HEK293 (cell line): ENCODE data around the gene RPUSD4.

Experiments
- MYNN ChIP-seq: fragments of 450-650 bp; formaldehyde crosslinking; IDR thresholded peaks from 2 replicates; pipeline ENCODE4 v1.5.1; 2016; ENCODE audit warnings: missing biosample characterization, missing genetic modification characterization, borderline replicate concordance
- TSHZ1 ChIP-seq: fragments of 450-650 bp; formaldehyde crosslinking; IDR thresholded peaks from 2 replicates; pipeline ENCODE4 v1.5.1; 2016; ENCODE audit warnings: missing biosample characterization, missing genetic modification characterization, borderline replicate concordance
- YY1 ChIP-seq: fragments of 450-650 bp; formaldehyde crosslinking; IDR thresholded peaks from 2 replicates; pipeline ENCODE4 v1.5.1; 2018; ENCODE audit warnings: missing biosample characterization, missing genetic modification characterization
- ZNF10 ChIP-seq: fragments of 450-650 bp; formaldehyde crosslinking; IDR thresholded peaks from 2 replicates; pipeline ENCODE4 v1.5.1; 2017; ENCODE audit warnings: missing biosample characterization, missing genetic modification characterization
- ZNF350 ChIP-seq: fragments of 450-650 bp; formaldehyde crosslinking; IDR thresholded peaks from 2 replicates; pipeline ENCODE4 v1.5.0; 2017; ENCODE audit warnings: missing biosample characterization, mild to moderate bottlenecking, missing genetic modification characterization
- ZNF354C ChIP-seq: fragments of 450-650 bp; formaldehyde crosslinking; IDR thresholded peaks from 2 replicates; pipeline ENCODE4 v1.5.1; 2016; ENCODE audit warnings: missing biosample characterization, missing genetic modification characterization, low read depth, borderline replicate concordance
- ZNF518A ChIP-seq: fragments of 450-650 bp; formaldehyde crosslinking; conservative IDR thresholded peaks from 2 replicates; pipeline ENCODE4 v1.5.1; 2016; ENCODE audit warnings: low read depth, missing biosample characterization, missing genetic modification characterization
- ZNF600 ChIP-seq: fragments of 450-650 bp; formaldehyde crosslinking; IDR thresholded peaks from 2 replicates; pipeline ENCODE4 v1.5.1; 2016; ENCODE audit warnings: missing biosample characterization, missing genetic modification characterization
- ZNF629 ChIP-seq: fragments of 450-650 bp; formaldehyde crosslinking; IDR thresholded peaks from 2 replicates; pipeline ENCODE4 v1.5.1; 2017; ENCODE audit warnings: missing biosample characterization, missing genetic modification characterization
- TF ChIP-seq, protein P1 (sequence below): fragments of 450-650 bp; formaldehyde crosslinking; IDR thresholded peaks from 2 replicates; pipeline ENCODE4 v1.5.1; 2016; ENCODE audit warnings: missing biosample characterization, missing genetic modification characterization
- TF ChIP-seq, protein P2 (sequence below): fragments of 450-650 bp; formaldehyde crosslinking; IDR thresholded peaks from 2 replicates; pipeline ENCODE4 v1.5.1; 2016; ENCODE audit warnings: missing biosample characterization, missing genetic modification characterization
- TF ChIP-seq, protein P3 (sequence below): sonication (generic); formaldehyde crosslinking; IDR thresholded peaks from 2 replicates; pipeline ENCODE4 v1.8.1; 2022; ENCODE audit warnings: mild to moderate bottlenecking, moderate library complexity, missing genetic modification reagents

- TF ChIP-seq TSHZ1 (tag by site-specific recombination): no peak
- TF ChIP-seq, protein P1, sequence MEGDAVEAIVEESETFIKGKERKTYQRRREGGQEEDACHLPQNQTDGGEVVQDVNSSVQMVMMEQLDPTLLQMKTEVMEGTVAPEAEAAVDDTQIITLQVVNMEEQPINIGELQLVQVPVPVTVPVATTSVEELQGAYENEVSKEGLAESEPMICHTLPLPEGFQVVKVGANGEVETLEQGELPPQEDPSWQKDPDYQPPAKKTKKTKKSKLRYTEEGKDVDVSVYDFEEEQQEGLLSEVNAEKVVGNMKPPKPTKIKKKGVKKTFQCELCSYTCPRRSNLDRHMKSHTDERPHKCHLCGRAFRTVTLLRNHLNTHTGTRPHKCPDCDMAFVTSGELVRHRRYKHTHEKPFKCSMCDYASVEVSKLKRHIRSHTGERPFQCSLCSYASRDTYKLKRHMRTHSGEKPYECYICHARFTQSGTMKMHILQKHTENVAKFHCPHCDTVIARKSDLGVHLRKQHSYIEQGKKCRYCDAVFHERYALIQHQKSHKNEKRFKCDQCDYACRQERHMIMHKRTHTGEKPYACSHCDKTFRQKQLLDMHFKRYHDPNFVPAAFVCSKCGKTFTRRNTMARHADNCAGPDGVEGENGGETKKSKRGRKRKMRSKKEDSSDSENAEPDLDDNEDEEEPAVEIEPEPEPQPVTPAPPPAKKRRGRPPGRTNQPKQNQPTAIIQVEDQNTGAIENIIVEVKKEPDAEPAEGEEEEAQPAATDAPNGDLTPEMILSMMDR (tag by site-specific recombination): no peak
- TF ChIP-seq ZNF350 (tag by site-specific recombination): no peak
- TF ChIP-seq, protein P2, sequence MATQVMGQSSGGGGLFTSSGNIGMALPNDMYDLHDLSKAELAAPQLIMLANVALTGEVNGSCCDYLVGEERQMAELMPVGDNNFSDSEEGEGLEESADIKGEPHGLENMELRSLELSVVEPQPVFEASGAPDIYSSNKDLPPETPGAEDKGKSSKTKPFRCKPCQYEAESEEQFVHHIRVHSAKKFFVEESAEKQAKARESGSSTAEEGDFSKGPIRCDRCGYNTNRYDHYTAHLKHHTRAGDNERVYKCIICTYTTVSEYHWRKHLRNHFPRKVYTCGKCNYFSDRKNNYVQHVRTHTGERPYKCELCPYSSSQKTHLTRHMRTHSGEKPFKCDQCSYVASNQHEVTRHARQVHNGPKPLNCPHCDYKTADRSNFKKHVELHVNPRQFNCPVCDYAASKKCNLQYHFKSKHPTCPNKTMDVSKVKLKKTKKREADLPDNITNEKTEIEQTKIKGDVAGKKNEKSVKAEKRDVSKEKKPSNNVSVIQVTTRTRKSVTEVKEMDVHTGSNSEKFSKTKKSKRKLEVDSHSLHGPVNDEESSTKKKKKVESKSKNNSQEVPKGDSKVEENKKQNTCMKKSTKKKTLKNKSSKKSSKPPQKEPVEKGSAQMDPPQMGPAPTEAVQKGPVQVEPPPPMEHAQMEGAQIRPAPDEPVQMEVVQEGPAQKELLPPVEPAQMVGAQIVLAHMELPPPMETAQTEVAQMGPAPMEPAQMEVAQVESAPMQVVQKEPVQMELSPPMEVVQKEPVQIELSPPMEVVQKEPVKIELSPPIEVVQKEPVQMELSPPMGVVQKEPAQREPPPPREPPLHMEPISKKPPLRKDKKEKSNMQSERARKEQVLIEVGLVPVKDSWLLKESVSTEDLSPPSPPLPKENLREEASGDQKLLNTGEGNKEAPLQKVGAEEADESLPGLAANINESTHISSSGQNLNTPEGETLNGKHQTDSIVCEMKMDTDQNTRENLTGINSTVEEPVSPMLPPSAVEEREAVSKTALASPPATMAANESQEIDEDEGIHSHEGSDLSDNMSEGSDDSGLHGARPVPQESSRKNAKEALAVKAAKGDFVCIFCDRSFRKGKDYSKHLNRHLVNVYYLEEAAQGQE (tag by site-specific recombination): no peak
- TF ChIP-seq ZNF518A (tag by site-specific recombination): no peak
- TF ChIP-seq, protein P3, sequence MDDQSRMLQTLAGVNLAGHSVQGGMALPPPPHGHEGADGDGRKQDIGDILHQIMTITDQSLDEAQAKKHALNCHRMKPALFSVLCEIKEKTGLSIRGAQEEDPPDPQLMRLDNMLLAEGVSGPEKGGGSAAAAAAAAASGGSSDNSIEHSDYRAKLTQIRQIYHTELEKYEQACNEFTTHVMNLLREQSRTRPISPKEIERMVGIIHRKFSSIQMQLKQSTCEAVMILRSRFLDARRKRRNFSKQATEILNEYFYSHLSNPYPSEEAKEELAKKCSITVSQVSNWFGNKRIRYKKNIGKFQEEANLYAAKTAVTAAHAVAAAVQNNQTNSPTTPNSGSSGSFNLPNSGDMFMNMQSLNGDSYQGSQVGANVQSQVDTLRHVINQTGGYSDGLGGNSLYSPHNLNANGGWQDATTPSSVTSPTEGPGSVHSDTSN (CRISPR knock-in tag): no peak
- no peak for TF ChIP-seq MYNN (tag by site-specific recombination)
- no peak for TF ChIP-seq YY1 (tag by site-specific recombination)
- no peak for TF ChIP-seq ZNF600 (tag by site-specific recombination)
- no peak for TF ChIP-seq ZNF354C (tag by site-specific recombination)
- TF ChIP-seq ZNF10 (tag by site-specific recombination): no peak
- no peak for TF ChIP-seq ZNF629
Observed at GRCh38 chr11:126257764-126258163, 46.3 kb upstream of the RPUSD4 start.
